Mesenteric fat pad (tissue), 1 donor: ENCODE measurements around the gene IGFL4. TPM values are rescaled to one million over a fixed set of nuclear protein-coding genes. Genes with fewer than 3 reads are reported as not detected.
"Not testable (repeated sequence)": the region's sequence is repeated elsewhere in the genome, so short reads cannot be mapped to it uniquely, and the experiment has no call there.

Source experiments
- DNase-seq: peaks from one replicate; pipeline ENCODE4 v3.0.0-alpha.2; 2020; ENCODE audit warnings: low spot score
- long read RNA-seq: library from polyadenylated mRNA; unstranded; transcript quantifications from one replicate; pipeline ENCODE4 v2.0.0, GENCODE V29; 2020
- total RNA-seq: library from RNA; stranded (reverse); fragmentation: NEBNext Ultra II Directional; extraction: Animal tissue kit (Norgen Biotek cat#: 25700); gene quantifications from one replicate; pipeline ENCODE4 v1.2.1, GENCODE V29; 2021
- donor health status: DM: yes; HTN: yes; CAD: no.

The IGFL4 gene
- not detected for total RNA-seq
- long read RNA-seq: 0 reads

GRCh38 chr19:46040952-46041500, at the start of gene IGFL4:
TSS of gene IGFL4 (minus strand) at chr19:46041002. CDS start at chr19:46040962, 40 bp downstream.
- no peak for DNase-seq

GRCh38 chr19:46090444-46090843, 49.6 kb upstream of the IGFL4 start:
- no peak for DNase-seq

GRCh38 chr19:46089432-46089831, 48.6 kb upstream of the IGFL4 start:
- DNase-seq: no peak

GRCh38 chr19:46088101-46088500, 47.3 kb upstream of the IGFL4 start:
- DNase-seq: no peak

GRCh38 chr19:46085888-46086287, 45.1 kb upstream of the IGFL4 start:
- DNase-seq: no peak

DNA sequence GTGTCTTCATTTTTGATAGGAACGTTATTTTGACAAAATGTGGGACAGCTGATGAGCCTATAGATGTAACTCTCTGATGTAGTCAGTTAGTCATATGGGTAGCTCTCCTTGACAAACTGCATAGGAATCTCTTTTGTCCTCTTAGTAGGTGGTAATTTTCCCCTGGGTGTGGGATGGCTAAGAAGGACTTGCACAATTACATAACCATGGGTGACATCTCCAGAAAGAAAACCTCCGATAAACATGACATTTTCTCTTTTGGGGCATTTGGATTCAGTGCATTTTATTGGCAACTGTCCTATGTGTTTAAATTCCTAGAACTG, 41.9 kb upstream of the IGFL4 start:
- DNase-seq: no peak

- no peak for DNase-seq
These were observed 41.3 kb upstream of the IGFL4 start for GRCh38 chr19:46081928-46082727.

DNA sequence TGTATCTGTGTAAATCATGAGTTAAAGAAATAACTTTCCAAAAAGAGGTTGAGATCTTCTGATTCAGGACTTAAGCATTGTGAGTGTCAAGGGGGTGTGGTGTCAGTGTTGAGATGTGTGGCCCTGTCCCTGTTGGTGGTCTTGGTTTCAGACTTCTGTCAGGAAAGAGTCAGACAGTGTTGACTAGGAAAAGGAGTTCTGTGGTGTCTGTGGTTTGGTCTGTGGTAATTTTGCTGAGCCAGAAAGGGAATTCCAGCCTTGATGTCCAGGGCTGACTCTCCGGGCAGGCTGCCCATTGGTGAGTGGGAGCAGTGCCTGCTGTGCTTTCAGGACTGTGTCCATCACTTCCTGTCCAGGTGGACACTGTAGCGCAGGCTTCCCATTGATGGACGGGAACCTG, 39.8 kb upstream of the IGFL4 start:
- DNase-seq: no peak

DNA sequence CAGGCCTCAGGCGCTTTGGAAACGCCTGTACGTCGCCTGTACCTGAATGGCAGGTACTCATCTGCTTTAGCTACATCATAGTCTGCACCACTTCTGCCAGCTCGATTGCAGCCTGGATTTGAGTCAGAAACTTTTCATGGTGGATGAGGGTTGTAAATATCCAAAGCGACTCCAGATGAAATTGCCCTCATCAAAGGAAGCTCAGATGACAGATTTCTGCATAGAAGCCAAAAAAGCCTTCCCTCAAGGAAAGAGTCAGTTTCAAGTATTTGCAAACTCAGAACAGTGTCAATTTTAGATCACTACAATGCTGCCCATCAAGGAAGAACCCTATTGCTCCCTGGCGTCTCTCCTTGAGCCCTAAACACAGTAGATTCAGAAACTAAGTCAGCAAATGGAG, 38.8 kb upstream of the IGFL4 start:
- no peak for DNase-seq

DNA sequence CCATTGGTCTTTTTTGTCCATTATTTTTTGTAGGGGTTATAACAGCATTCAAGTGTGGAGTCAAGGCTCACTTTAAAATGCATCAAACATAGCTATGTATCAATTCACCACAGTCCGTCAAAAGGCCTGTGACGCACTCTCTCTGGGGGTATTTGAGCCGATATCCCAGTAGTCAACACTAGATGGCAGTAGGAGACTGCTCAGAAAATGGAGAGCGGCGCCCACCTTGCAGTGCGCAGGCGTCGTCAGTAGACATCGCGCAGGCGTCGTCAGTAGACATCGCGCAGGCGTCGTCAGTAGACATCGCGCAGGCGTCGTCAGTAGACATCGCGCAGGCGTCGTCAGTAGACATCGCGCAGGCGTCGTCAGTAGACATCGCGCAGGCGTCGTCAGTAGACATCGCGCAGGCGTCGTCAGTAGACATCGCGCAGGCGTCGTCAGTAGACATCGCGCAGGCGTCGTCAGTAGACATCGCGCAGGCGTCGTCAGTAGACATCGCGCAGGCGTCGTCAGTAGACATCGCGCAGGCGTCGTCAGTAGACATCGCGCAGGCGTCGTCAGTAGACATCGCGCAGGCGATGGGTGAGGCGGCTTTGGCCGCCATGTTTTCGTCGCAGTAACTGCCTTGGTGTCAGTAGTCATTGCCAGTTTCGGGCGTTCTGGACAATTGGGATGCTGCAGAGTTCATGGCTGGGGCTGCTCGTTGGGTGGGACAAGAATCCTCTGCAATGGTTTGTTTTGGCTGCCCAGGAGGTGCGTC, 38.0 kb upstream of the IGFL4 start:
- DNase-seq: not testable (repeated sequence)

GRCh38 chr19:46077815-46078167, 37.0 kb upstream of the IGFL4 start:
- DNase-seq: no peak

DNA sequence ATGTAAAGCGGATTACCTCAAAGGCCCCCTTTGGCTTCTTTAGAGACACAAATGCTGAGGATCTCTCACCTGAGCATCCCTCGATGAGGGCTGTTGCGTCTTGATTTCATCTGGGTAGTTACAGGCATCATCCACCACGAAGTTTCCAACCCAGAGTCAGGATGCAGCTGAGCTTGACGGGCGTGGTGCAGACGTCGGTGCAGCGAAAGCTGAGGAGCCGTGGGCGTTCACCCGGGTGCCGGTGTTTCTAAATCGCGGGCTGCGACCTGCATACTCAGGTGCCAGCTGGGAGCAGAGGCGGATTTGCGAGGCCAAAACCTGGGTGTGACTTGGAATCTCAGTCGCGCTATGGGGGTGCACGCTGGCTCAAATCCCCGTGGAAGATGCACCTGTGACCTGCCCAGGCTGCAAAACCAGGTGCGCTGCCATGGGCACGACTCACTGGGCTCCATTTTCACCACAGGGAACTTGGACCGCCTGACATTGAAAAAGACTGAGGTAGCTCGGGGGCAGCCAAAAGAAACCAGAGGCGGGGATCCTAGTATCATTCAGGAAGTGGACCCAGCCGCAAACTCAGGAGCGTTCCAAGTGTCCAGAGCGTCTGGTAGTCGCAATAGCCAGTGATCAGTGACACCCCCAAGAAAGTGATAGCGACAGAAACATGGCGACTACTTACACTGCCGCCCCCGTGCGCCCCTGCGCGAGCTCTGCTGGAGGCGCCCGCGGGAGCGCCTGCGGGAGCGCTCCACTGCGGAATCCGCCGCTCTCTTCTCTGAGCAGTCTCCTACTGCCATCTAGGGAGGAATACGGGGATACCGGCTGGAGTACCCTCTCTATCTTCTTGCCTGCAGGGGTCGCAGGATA, 36.4 kb upstream of the IGFL4 start:
- no peak for DNase-seq

DNA sequence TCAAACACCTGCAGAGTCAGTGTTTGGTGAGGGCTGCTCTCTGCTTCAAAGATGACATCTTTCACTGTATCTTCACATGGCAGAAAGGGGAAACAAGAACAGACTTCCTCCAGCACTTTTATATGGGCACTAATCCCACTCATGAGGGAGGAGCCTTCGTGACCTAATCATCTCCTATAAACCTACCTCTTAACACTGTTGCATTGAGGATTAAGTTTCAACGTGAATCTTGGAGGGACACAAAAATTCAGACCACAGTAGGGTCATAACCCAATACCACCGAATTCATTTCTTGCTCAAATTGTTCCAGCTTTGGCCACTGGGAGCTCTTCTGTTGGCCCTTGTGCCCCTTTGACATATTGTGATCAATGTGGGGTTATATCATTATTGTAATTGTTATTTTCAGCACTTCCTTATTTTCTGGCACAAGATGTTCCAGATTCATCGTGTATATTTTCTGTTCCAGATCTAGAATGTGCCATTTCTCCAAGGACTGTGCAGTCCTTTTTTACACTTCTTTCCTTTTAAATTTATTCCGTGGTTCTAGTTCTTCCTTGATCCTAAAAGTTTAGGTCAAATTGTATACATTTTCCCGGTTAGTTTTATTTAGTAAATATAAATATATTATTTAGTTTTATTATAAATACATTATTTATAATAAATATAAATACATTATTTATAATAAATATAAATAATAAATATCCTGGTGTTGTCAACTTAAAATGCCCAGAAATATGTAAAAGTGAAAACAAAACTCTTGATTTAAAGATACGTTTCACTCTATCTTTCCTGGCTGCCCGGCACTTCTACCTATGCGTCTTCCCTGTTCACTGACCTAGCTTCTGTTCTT, 35.5 kb upstream of the IGFL4 start:
- DNase-seq: no peak

GRCh38 chr19:46073268-46073922, 32.6 kb upstream of the IGFL4 start:
- DNase-seq: no peak

DNA sequence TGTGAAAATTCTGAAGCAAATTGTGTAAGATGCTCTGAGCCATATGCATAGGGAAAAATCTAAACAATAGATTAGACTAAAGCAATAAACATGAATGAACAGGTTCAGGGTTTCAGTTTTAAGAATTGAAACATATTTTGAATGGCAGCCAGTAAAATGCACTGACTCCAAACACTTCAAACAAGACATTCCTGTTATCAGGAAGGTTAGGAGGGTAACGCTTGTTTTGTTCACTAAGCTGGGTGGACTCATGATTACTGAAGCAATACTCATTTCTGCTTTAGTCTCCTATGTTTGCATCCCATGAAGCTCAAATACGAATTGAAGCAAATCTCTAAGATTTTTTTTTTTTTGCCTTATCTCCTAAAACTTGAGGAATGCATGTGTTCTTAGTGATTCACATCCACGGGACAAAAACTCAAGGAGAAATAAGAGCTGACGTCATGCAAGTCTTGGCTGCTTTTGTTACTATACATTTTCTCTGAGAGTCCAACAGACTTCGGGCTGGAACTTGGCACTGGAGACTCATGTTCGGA, 29.1 kb upstream of the IGFL4 start:
- DNase-seq: no peak

DNA sequence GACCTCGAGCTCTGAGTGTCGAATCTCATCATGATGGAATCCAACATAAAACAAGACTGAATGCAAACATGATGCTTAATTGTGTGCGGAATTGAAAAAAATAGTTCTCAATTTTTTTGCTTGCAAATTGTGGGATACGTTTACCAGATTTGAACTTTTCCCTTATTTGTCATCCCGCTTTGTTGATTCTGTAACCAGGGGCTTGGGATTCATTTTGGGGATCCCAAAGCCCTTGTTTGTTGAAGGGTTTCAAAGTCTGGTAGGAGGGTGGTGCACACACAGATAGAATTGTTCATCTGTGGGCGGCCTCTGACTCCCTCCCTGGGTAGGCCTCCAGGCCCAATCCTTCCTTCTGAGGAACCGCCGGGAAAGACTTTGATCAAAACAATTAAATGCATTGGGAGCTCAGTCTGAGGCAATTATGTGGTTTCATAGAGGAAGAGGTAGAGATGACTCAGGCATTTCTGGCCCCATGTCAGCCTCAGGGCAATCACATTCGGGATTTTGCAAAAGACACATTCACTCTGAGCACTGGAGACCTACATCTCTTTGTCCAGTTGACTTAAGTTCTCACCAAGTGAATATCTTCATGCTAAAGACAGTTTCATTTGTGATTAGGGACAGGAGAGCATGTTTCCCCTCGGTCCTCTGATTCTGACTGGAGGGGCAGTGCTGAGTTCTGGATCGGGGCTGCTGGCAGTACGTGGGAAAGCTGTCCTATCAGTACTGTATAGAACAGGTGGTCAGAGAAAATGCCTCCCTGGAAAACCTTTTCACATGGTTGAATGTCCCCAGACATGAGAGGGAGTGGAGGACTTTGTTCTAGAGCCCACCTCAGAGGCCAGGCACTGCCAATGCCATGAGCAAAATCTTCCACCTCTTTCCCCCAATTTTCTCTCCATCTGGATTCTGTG, 27.8 kb upstream of the IGFL4 start:
- DNase-seq: no peak

- DNase-seq: no peak
These were observed 26.9 kb upstream of the IGFL4 start for GRCh38 chr19:46067691-46068090.

DNA sequence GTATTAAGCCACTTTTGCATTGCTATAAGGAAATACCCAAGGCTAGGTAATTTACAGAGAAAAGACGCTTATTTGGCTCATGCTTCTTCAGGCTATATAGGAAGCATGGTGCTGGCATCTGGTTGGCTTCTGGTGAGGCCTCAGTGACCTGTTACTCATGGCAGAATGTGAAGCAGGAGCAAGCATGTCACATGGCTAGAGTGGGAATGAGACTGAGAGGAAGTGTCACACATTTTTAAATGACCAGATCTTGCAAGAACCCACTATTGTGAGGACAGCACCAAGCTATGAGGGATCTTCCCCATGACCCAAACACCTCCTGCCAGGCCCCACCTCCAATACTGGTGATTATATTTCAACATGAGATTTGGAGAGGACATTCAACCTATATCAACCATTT, 25.7 kb upstream of the IGFL4 start:
- no peak for DNase-seq
